Measurements from ENCODE around the gene IVNS1ABP.

IVNS1ABP gene

DNA sequence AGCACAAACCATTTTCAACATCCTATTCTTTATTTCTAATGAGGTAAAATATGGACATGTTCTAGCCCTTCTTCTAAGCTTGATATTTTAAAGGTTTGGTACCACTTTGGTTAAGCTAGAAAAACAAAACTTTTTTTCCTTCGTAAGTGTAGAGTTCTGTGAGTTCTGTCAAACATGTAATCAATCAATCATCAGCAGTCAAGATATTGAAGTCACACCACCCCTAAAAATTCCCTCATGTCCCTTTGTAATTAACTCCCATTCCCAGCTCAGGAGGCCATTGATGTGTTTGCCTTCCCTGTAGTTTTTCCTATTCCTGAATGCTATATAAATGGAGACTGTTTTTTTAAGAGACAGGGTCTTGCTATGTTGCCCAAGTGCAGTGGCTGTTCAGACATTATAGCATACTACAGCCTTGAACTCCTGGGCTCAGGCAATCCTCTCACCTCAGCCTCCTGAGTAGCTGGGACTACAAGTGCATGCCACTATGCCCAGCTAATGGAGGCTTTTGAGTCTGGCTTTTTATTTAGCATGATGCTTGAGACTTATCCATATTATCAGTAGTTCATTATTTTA is 23.0 kb downstream of the IVNS1ABP start:
- no peak for DNase-seq (ENCODE audit: low read depth in 2 of 2)

- DNase-seq (ENCODE audit: low read depth in 2 of 2) = no peak
Measured at GRCh38 chr1:185292237-185292636, 24.8 kb downstream of the IVNS1ABP start.

DNA sequence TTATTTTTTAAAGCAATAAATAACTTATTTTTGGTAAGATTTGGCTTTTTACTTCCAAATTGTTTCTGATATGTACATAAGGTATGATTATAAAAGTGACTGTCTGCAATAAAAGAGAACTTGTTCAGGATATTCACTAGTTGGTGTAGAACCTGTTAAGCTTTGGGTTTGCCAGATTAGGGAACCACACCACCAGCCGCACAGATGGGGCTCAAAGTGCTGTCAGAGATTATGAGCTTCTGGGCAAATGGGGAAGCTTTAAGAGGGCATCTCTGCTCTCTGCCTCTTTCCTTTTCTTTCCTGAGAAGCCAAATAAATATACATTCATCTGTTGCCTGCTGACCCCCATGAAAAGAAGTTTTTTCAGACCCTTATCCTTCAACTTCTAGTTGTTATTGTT is 25.4 kb downstream of the IVNS1ABP start:
- no peak for DNase-seq (ENCODE audit: low read depth in 2 of 2)

GRCh38 chr1:185291159-185291558 is 25.9 kb downstream of the IVNS1ABP start:
- DNase-seq (ENCODE audit: low read depth in 2 of 2) = no peak

DNA sequence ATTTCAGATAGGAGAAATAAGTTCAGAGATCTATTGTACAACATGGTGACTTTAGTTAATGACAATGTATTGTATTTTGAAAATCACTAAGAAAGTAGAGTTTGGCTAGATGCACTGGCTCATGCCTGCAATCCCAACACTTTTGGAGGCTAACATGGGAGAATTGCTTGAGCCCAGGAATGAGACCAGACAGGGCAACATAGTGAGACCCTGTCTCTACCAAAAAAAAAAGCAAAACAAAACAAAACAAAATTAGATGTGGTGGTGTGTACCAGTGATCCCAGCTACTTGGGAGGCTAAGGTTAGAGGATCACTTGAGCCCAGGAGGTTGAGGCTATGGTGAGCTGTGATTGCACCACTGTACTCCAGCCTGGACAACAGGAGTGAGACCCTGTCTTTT is 27.2 kb downstream of the IVNS1ABP start:
- no peak for DNase-seq (ENCODE audit: low read depth in 2 of 2)

- DNase-seq (ENCODE audit: low read depth in 2 of 2) = no peak
Measured at GRCh38 chr1:185288435-185288834, 28.6 kb downstream of the IVNS1ABP start.

DNA sequence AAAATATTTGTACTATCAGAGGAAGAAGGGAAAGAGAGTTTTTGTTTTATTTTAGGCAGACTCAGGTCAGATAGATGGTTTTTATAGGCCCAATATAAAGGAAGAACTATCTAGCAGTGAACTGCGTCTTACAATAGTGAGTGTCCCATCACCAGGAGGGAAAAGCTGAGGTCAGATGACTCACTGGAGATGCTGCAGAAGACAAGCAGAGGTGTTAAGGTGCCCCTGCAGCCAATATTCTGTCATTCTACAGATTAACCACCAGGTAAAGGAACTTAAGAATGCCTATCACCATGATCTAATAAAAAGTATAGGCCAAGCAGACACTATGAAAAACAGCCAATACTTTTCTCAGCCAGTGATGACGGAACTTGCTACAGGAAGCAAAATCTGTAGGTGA is 29.6 kb downstream of the IVNS1ABP start:
- DNase-seq (ENCODE audit: low read depth in 2 of 2) = no peak

- no peak for DNase-seq (ENCODE audit: low read depth in 2 of 2)
Measured at GRCh38 chr1:185284533-185285276, 32.3 kb downstream of the IVNS1ABP start.

DNA sequence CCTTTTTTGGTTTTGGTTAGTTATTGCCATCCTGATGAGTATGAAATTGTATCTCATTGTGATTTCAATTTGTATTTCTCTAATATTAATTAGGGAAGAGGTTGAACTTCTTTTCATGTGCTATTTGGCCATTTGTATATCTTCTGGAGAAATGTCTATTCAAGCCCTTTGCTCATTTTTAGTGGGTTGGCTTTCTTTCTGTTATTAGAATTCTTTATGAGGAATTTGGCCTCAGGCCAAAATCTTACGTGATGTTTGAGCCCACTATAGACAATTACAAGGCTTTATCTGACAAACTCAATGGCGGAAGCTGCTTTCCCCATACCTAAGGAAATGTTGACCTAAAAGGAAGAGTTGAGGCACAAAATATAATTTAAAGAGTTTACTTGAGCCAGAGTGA is 32.9 kb downstream of the IVNS1ABP start:
- no peak for DNase-seq (ENCODE audit: low read depth in 2 of 2)

DNA sequence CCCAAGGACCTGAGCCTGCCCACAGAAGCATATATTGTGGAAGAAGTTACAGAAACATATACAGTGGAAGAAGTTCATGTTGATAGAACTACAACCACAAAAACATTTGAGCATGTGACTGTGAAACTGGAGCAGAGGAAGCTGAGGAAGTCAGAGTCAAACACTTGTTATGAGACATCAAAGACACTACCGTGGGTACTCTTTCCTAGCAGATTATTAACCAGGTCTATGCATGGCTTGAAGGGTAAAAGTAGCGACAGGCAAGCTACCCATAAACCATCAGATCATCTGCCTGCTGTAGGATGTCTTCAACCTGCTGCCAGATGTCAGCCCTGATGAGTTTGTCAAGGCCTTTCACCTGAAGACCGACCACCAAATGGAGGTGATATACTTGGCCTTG is 35.8 kb downstream of the IVNS1ABP start:
- DNase-seq (ENCODE audit: low read depth in 2 of 2) = no peak

GRCh38 chr1:185280589-185280988 is 36.5 kb downstream of the IVNS1ABP start:
- DNase-seq (ENCODE audit: low read depth in 2 of 2) = no peak

DNA sequence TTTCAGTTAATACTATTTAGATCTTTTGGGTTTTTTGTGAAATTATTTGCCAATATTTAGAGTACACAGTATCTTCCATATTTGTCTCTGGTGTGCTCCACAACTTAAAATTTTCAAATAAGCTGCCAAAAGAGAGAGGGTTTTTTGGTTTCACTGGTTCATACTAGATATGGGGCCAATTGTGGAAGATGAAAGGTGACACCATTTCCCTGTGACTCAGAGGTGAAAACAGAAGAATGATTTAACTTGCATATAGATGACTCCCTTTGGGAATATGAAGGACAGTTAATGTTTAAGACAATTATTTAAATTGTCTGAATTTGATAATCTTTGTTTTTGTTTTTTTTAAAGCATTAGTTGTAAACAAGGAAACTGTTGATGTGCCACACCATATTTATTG is 37.5 kb downstream of the IVNS1ABP start:
- DNase-seq (ENCODE audit: low read depth in 2 of 2) = no peak

DNA sequence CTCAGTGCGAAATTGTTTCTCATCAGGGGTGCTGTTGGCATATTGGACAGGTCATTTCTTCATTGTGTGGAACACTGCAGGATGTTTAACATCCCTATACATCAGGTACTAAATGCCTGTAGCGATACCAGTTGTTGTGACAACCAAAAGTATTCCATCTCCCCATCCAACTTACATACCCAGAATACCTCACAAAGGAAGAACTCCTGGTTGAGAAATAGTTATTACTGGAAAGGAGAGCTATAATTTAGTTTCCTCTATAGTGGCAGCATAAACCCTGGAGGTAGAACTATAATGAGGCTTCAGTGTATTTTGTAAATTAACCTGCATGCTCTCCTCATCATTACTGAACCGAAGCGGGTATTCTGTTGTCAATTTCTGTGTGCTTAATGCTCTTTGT is 45.1 kb downstream of the IVNS1ABP start:
- no peak for DNase-seq (ENCODE audit: low read depth in 2 of 2)

DNA sequence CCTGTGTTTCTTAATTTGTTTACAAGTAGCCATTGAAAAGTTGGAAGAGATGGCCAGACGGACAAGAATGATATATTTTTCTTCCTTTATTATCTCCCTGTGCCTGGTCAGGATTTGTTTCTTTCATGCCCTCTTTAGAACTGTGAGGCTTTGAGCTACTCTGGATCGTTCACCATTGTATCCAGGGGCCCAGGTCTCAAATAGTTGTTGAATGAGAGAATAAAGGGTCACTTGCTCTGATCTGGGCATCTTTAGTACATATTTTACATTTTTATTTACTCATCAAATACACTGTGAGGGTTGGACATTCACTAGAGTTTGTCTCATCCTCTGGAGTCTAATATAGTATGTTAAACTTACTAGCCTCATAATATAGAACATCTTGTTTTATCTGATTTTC is 48.7 kb downstream of the IVNS1ABP start:
- DNase-seq (ENCODE audit: low read depth in 2 of 2) = no peak

DNA sequence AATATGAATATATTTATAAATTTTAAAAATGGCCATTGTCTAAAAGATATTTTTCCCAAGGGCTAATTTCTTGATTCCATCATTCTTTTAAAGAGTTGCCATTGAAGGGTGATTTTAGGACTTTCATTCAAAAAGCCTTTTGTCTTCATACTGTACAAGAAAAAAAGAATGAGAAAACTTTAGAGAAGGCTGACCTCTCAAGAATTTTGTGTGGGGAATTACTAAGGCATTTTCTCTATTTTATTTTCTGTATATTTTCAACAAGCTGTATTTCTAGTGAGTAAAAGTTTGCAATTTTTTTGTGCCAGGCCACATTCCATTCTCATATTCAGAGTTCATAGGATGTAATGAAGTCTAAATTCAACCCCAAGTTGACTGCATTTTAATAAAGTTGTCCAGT is 49.3 kb downstream of the IVNS1ABP start:
- DNase-seq (ENCODE audit: low read depth in 2 of 2) = no peak

DNA sequence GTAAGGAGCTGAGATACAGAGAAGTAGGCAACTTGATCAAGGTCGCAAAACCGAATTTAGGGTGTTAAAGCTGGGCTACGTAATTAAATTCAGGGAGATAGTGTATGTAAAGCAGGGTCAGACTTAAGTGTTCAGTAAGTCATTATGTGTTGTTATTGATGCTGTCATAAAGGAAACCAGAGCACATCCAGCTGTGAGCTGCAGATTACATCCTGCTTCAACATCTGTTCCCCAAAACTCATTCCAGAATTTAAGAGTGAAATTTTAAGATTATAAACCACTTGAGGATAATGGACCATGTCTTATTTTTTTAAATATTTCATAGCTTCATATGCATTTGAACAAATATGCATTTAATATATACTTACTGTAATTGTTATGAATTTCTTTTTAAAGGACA is 49.7 kb downstream of the IVNS1ABP start:
- no peak for DNase-seq (ENCODE audit: low read depth in 2 of 2)

DNA sequence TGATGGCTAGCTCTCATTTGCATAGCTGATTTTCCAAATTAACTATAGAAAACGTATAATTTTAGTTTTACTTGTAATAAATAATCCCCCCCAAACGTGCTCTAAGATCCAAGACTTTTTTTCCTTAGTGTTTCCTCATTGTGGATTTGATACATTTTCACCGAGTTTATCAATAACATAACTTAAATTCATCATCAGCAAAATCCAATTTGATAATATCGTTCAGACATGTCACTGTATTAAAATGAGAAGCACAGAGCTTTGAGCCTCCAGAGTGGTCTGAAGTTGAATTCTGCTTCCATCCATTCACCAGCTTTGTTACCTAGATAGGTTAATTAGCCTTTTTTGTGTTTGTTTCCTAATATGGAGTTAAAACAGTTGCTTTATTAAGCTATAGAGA is 51.7 kb downstream of the IVNS1ABP start:
- no peak for DNase-seq (ENCODE audit: low read depth in 2 of 2)

GRCh38 chr1:185263780-185264179 is 53.3 kb downstream of the IVNS1ABP start:
- no peak for DNase-seq (ENCODE audit: low read depth in 2 of 2)

DNA sequence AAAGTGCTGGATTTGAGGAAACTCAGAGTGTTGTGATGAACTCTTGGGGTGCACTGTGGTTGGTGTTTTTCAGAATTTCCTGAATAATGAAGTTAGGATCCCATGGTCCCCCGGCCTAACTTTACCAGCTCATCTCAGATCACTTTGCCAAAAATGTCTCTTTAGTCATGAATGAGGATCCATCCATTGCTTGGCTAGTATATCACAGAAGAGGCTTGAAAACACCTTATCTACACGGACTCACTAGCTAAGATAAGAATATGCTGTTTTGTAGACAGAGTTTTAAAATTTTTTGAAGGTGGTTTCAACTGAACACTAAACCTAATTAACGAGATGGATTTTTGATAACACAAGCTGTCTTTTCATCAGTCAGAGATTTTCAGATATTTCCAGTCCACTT is 53.8 kb downstream of the IVNS1ABP start:
- DNase-seq (ENCODE audit: low read depth in 2 of 2) = no peak

DNA sequence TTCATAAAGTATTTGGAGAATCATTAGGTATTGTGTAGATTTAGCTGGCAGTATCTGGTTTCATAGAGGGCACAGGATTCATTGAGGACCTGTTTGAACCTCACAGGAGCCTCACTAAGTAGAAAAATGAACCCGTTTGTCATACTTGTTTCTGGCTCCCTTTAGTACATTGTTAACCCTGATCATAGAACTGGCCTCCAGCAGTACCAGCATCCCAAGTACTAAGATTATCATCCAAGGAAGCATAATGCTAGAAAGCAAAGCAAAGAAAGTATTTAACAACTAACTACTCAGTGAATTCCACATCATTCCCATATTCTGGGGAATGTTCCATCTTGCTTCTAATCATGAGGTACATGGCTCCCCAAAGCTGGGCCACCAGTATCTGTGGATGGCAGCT is 54.9 kb downstream of the IVNS1ABP start:
- no peak for DNase-seq (ENCODE audit: low read depth in 2 of 2)

DNA sequence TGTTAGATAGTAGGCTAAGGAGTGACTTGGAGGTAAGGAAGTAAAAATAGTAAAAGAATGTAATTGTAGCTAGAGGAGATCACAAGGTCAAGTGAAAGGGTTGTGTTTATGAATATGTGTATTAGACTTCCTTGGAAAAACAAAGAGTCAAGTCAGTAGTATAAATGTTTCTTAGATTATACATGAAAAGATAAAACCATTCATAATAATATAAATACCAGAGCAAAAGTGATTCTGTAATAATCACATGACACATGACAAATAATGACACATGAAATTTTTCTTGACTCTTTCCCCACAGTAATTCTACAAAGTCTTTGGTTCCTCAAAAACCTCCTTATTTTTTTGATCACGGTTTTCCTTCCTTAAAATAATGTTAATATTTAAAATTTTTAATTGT is 56.4 kb downstream of the IVNS1ABP start:
- DNase-seq (ENCODE audit: low read depth in 2 of 2) = no peak

GRCh38 chr1:185258676-185259075 is 58.4 kb downstream of the IVNS1ABP start:
- DNase-seq (ENCODE audit: low read depth in 2 of 2) = no peak

DNA sequence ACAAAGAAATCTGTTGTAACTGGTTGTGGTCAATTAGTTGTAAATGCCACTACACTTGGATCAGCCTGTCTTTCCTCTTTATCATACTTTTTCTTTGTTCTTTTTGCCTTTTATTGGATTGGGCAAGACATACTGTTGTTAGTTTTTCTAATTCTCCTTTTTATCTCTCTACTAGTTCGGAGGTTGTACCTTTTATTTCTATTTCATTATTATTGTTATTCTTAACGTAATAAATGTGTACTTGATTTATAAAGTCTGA is 59.2 kb downstream of the IVNS1ABP start:
- no peak for DNase-seq (ENCODE audit: low read depth in 2 of 2)
